H9 (cell line): ENCODE measurements around the gene PIAS4. TPM values are rescaled to one million over a fixed set of nuclear protein-coding genes. Genes with fewer than 3 reads are reported as not detected.

Experiments
- DNase-seq: peaks from one replicate; pipeline ENCODE4 v3.0.0-alpha.2; 2017
- H2AFZ ChIP-seq: one replicate; pipeline ENCODE4 v1.6.1; 2013; ENCODE audit warnings: mild to moderate bottlenecking, low read length, control low read depth, moderate library complexity
- H2AK5ac ChIP-seq: 2 replicates; pipeline ENCODE4 v1.6.1; 2013; ENCODE audit warnings: low read length, control low read depth, mixed read lengths; ENCODE audit not compliant: insufficient read length
- H2BK120ac ChIP-seq: one replicate; pipeline ENCODE4 v1.6.1; 2013; ENCODE audit warnings: low read depth, mild to moderate bottlenecking, low read length, control low read depth, inconsistent platforms; ENCODE audit not compliant: poor library complexity, severe bottlenecking
- H2BK12ac ChIP-seq: 2 replicates; pipeline ENCODE4 v1.6.1; 2013; ENCODE audit warnings: low read length, control low read depth, mixed read lengths, low read depth; ENCODE audit not compliant: insufficient read length
- H2BK15ac ChIP-seq: 2 replicates; pipeline ENCODE4 v1.6.1; 2013; ENCODE audit warnings: low read depth, low read length, control low read depth
- H2BK20ac ChIP-seq: one replicate; pipeline ENCODE4 v1.6.1; 2013; ENCODE audit warnings: low read depth, mild to moderate bottlenecking, low read length, control low read depth, inconsistent platforms; ENCODE audit not compliant: poor library complexity, severe bottlenecking
- H2BK5ac ChIP-seq: 2 replicates; pipeline ENCODE4 v1.6.1; 2013; ENCODE audit warnings: low read length, control low read depth, mixed read lengths; ENCODE audit not compliant: insufficient read length
- H3K14ac ChIP-seq: 2 replicates; pipeline ENCODE4 v1.6.1; 2013; ENCODE audit warnings: low read length, control low read depth; ENCODE audit not compliant: insufficient read depth
- H3K18ac ChIP-seq: 2 replicates; pipeline ENCODE4 v1.6.1; 2013; ENCODE audit warnings: low read depth, mild to moderate bottlenecking, mixed read lengths, low read length, control low read depth; ENCODE audit not compliant: insufficient read length
- H3K23ac ChIP-seq: 2 replicates; pipeline ENCODE4 v1.6.1; 2013; ENCODE audit warnings: low read length, control low read depth, mixed read lengths, low read depth; ENCODE audit not compliant: insufficient read length
- H3K23me2 ChIP-seq: 2 replicates; pipeline ENCODE4 v1.6.1; 2013; ENCODE audit warnings: low read depth, mild to moderate bottlenecking, mixed read lengths, low read length, control low read depth; ENCODE audit not compliant: insufficient read length, poor library complexity, severe bottlenecking
- H3K27ac ChIP-seq: 2 replicates; pipeline ENCODE4 v1.5.1; 2013; ENCODE audit warnings: low read length, control low read depth, mixed read lengths, low read depth; ENCODE audit not compliant: insufficient read length
- H3K27me3 ChIP-seq: 2 replicates; pipeline ENCODE4 v1.6.1; 2013; ENCODE audit warnings: low read length, control low read depth, inconsistent platforms; ENCODE audit not compliant: insufficient read depth
- H3K4ac ChIP-seq: 2 replicates; pipeline ENCODE4 v1.6.1; 2013; ENCODE audit warnings: low read depth, mild to moderate bottlenecking, control low read depth, inconsistent platforms, low read length, moderate library complexity
- H3K4me1 ChIP-seq: 2 replicates; pipeline ENCODE4 v1.6.1; 2013; ENCODE audit warnings: low read length, control low read depth, inconsistent platforms; ENCODE audit not compliant: insufficient read depth
- H3K4me2 ChIP-seq: 2 replicates; pipeline ENCODE4 v1.6.1; 2013; ENCODE audit warnings: low read length, control low read depth, mixed read lengths; ENCODE audit not compliant: insufficient read length, insufficient read depth
- H3K56ac ChIP-seq: 2 replicates; pipeline ENCODE4 v1.6.1; 2013; ENCODE audit warnings: low read depth, mild to moderate bottlenecking, mixed read lengths, low read length, control low read depth; ENCODE audit not compliant: insufficient read length
- H3K79me1 ChIP-seq: 2 replicates; pipeline ENCODE4 v1.6.1; 2013; ENCODE audit warnings: low read depth, mild to moderate bottlenecking, moderate library complexity, low read length, control low read depth, inconsistent platforms; ENCODE audit not compliant: insufficient read depth, poor library complexity, severe bottlenecking
- H3K79me2 ChIP-seq: 2 replicates; pipeline ENCODE4 v1.6.1; 2013; ENCODE audit warnings: low read length, control low read depth, inconsistent platforms; ENCODE audit not compliant: insufficient read depth
- H3K9ac ChIP-seq: 2 replicates; pipeline ENCODE4 v1.6.1; 2013; ENCODE audit warnings: low read length, control low read depth, mixed read lengths; ENCODE audit not compliant: insufficient read length; ENCODE audit errors: extremely low read depth
- H3K9me3 ChIP-seq: one replicate; pipeline ENCODE4 v1.6.1; 2013; ENCODE audit warnings: low read depth, low read length, inconsistent platforms; ENCODE audit not compliant: control insufficient read depth
- H3T11ph ChIP-seq: one replicate; pipeline ENCODE4 v1.6.1; 2013; ENCODE audit warnings: mild to moderate bottlenecking, low read length, control low read depth, inconsistent platforms
- H4K20me1 ChIP-seq: one replicate; pipeline ENCODE4 v1.6.1; 2013; ENCODE audit not compliant: control insufficient read depth, insufficient read length, insufficient read depth
- H4K5ac ChIP-seq: 2 replicates; pipeline ENCODE4 v1.6.1; 2013; ENCODE audit warnings: low read depth, mild to moderate bottlenecking, mixed read lengths, low read length, control low read depth; ENCODE audit not compliant: insufficient read length
- H4K8ac ChIP-seq: replicated peaks from 2 replicates; pipeline ENCODE4 v1.6.1; 2013; ENCODE audit warnings: low read length, control low read depth, mixed read lengths, low read depth; ENCODE audit not compliant: insufficient read length
- H4K91ac ChIP-seq: 2 replicates; pipeline ENCODE4 v1.6.1; 2013; ENCODE audit warnings: low read depth, mild to moderate bottlenecking, moderate library complexity, mixed read lengths, low read length, control low read depth; ENCODE audit not compliant: insufficient read length
- H3K27ac Mint-ChIP-seq, 3 experiments: 2 replicates in 2 of 3; 3 replicates in 1 of 3; pipeline ENCODE4 v1.8.0; 2020 to 2021; ENCODE audit warnings: mixed read lengths in 3 of 3, mild to moderate bottlenecking in 1 of 3, moderate library complexity in 1 of 3
- H3K27me3 Mint-ChIP-seq: 2 replicates; pipeline ENCODE4 v1.8.0; 2021; ENCODE audit warnings: low read depth, mild to moderate bottlenecking, moderate library complexity, mixed read lengths
- H3K36me3 Mint-ChIP-seq, 3 experiments: 2 replicates in 2 of 3; 3 replicates in 1 of 3; pipeline ENCODE4 v1.8.0; 2020 to 2021; ENCODE audit warnings: low read depth in 3 of 3, mixed read lengths in 3 of 3; ENCODE audit not compliant: insufficient read depth in 1 of 3
- H3K4me1 Mint-ChIP-seq, 2 experiments: 2 replicates each; pipeline ENCODE4 v1.8.0; 2020; ENCODE audit warnings: mixed read lengths in 2 of 2
- H3K4me3 Mint-ChIP-seq, 2 experiments: 2 replicates in 1 of 2; 3 replicates in 1 of 2; pipeline ENCODE4 v1.8.0; 2020 to 2021; ENCODE audit warnings: mild to moderate bottlenecking in 2 of 2, mixed read lengths in 2 of 2, moderate library complexity in 1 of 2
- H3K9me3 Mint-ChIP-seq, 2 experiments: 2 replicates in 1 of 2; 3 replicates in 1 of 2; pipeline ENCODE4 v1.8.0; 2020; ENCODE audit warnings: mild to moderate bottlenecking in 2 of 2, mixed read lengths in 2 of 2, moderate library complexity in 1 of 2
- WGBS: extraction: QIAGEN DNeasy Blood & Tissue Kit; methylation state at CpG from one replicate; pipeline ENCODE4 v1.1.7; 2013; ENCODE audit warnings: missing lambda C conversion rate, low lambda C conversion rate, mixed read lengths; ENCODE audit not compliant: insufficient read length; ENCODE audit errors: extremely low coverage; 5-methylcytosine and 5-hydroxymethylcytosine counted together
- total RNA-seq: library from RNA; stranded (reverse); gene quantifications from 2 replicates; pipeline ENCODE4 v1.2.1, GENCODE V29; 2021
- TF ChIP-seq, protein P1 (sequence below): fragments of 200-600 bp; sonication (generic); conservative IDR thresholded peaks from 3 replicates; pipeline ENCODE4 v1.8.0; 2021; ENCODE audit warnings: antibody characterized with exemption, mild to moderate bottlenecking

The PIAS4 gene
- total RNA-seq, 1 experiment from 2014 or later: 52.0 TPM

- H4K8ac ChIP-seq: no peak overlapping the region
- H2BK20ac ChIP-seq: no peak overlapping the region
- peak; percentile 73 for DNase-seq
- no peak overlapping the region for H3K9ac ChIP-seq
- Mint-ChIP-seq H3K4me1 (peaks cover 6 to 18% of the 10 kb centered on the region in 2 experiments), H3K9me3 (no peaks in the 10 kb centered on the region), H3K27ac (no peak overlapping the region), H3K27me3 (no peaks in the 10 kb centered on the region; the same call in 1 of the 2 replicates), H3K4me3 (no peak overlapping the region), H3K36me3 (peaks cover 0 to 7% (median 4%) of the 10 kb centered on the region in 3 experiments; a peak in 2 of 7 replicates)
- H4K91ac ChIP-seq: no peak overlapping the region
- H4K5ac ChIP-seq: no peak overlapping the region
- H2BK12ac ChIP-seq: no peak overlapping the region
- H3K4me1 ChIP-seq: no peaks in the 10 kb centered on the region; the same call in 1 of the 2 replicates
- H2AK5ac ChIP-seq: no peak overlapping the region
- no peak overlapping the region for H2AFZ ChIP-seq
- H2BK5ac ChIP-seq: no peak overlapping the region
- no peaks in the 10 kb centered on the region for H3K27me3 ChIP-seq
- peaks cover 3% of the 10 kb centered on the region for H4K20me1 ChIP-seq
- H3K4ac ChIP-seq: no peak overlapping the region
- H3K79me1 ChIP-seq: peaks cover 10% of the 10 kb centered on the region
- no peak overlapping the region for H3K56ac ChIP-seq
- no peak overlapping the region for H3K4me2 ChIP-seq
- no peak overlapping the region for H2BK120ac ChIP-seq
- no peaks in the 10 kb centered on the region for H3K9me3 ChIP-seq
- TF ChIP-seq, protein P1, sequence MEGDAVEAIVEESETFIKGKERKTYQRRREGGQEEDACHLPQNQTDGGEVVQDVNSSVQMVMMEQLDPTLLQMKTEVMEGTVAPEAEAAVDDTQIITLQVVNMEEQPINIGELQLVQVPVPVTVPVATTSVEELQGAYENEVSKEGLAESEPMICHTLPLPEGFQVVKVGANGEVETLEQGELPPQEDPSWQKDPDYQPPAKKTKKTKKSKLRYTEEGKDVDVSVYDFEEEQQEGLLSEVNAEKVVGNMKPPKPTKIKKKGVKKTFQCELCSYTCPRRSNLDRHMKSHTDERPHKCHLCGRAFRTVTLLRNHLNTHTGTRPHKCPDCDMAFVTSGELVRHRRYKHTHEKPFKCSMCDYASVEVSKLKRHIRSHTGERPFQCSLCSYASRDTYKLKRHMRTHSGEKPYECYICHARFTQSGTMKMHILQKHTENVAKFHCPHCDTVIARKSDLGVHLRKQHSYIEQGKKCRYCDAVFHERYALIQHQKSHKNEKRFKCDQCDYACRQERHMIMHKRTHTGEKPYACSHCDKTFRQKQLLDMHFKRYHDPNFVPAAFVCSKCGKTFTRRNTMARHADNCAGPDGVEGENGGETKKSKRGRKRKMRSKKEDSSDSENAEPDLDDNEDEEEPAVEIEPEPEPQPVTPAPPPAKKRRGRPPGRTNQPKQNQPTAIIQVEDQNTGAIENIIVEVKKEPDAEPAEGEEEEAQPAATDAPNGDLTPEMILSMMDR: no peak
- no peak overlapping the region for H3K18ac ChIP-seq
- H3K27ac ChIP-seq: no peak overlapping the region
- peaks cover 32% of the 10 kb centered on the region; the same call in 1 of the 2 replicates for H3K79me2 ChIP-seq
- H2BK15ac ChIP-seq: no peak overlapping the region
- H3K23ac ChIP-seq: no peak overlapping the region
- WGBS: no CpG with 5 or more reads among the region's 23 CpGs
- H3T11ph ChIP-seq: no peak overlapping the region
- H3K23me2 ChIP-seq: peaks cover 10% of the 10 kb centered on the region
- no peak overlapping the region; the same call in 1 of the 2 replicates for H3K14ac ChIP-seq
These were observed 53.7 kb downstream of the PIAS4 start for GRCh38 chr19:4061178-4061682.
